ENCODE results near the gene PWWP2A.

DNA sequence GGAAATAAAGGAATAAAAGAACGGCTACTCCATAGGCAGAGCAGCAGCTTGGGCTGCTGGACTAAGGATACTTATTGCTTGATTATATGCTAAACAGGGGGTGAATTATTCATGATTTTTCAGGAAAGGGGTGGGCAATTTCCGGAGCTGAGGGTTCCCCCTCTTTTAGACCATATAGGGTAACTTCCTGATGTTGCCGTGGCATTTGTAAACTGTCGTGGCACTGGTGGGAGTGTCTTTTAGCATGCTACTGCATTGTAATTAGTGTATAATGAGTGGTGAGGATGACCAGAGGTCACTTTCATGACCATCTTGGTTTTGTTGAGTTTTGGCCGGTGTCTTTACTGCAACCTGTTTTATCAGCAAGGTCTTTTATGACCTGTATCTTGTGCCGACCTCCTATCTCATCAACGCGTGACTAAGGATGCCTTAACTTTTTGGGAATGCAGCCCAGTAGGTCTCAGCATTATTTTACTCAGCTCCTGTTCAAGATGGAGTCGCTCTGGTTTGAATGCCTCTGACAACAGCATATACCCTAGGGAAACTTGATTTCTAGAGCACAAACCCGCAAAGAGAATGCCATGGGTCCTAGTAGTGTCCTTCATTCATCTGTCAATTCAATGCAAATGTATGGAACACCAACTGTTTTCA lies 47.8 kb upstream of the PWWP2A start:
- TF ChIP-seq, protein P1, sequence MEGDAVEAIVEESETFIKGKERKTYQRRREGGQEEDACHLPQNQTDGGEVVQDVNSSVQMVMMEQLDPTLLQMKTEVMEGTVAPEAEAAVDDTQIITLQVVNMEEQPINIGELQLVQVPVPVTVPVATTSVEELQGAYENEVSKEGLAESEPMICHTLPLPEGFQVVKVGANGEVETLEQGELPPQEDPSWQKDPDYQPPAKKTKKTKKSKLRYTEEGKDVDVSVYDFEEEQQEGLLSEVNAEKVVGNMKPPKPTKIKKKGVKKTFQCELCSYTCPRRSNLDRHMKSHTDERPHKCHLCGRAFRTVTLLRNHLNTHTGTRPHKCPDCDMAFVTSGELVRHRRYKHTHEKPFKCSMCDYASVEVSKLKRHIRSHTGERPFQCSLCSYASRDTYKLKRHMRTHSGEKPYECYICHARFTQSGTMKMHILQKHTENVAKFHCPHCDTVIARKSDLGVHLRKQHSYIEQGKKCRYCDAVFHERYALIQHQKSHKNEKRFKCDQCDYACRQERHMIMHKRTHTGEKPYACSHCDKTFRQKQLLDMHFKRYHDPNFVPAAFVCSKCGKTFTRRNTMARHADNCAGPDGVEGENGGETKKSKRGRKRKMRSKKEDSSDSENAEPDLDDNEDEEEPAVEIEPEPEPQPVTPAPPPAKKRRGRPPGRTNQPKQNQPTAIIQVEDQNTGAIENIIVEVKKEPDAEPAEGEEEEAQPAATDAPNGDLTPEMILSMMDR (IDR thresholded peaks at IDR 0.05), result no peak
- TF ChIP-seq POLR2A (IDR thresholded peaks at IDR 0.05), result no peak

All from heart left ventricle (tissue), 13 donors.